A673 (cell line): Measurements from ENCODE around the gene GABBR1. TPM values are rescaled to one million over a fixed set of nuclear protein-coding genes. Genes with fewer than 3 reads are reported as not detected.
A peak's percentile ranks its signal among the peaks of the same experiment; 100 is the strongest.

Source experiments
- BruUV-seq: library from RNA; stranded (reverse); fragments of 400-500 nt; replicated peaks from 2 replicates; lab custom pipeline; 2021; lab: Mats Ljungman, UMichigan
- CTCF ChIA-PET: fragments of 300-600 bp; sonication (Branson Sonifier 250); formaldehyde crosslinking; loops from one replicate; lab custom pipeline; 2022; ENCODE audit warnings: antibody characterized with exemption; lab: Charles Lee
- POLR2A ChIA-PET: fragments of 300-600 bp; sonication (Branson Sonifier 250); formaldehyde crosslinking; loops from one replicate; lab custom pipeline; 2022; ENCODE audit warnings: antibody characterized with exemption; ENCODE audit not compliant: low non-redundant PET; lab: Charles Lee
- DNase-seq: peaks from one replicate; pipeline ENCODE4 v3.0.0-alpha.2; 2015; ENCODE audit warnings: low spot score
- H3K27ac ChIP-seq: fragments of 200-600 bp; sonication (generic); 2 replicates; pipeline ENCODE4 v1.5.1; 2016; ENCODE audit warnings: mixed run types, low read depth, mild to moderate bottlenecking, mixed read lengths, antibody characterized with exemption, low read length; ENCODE audit not compliant: poor library complexity, severe bottlenecking
- H3K27me3 ChIP-seq: fragments of 200-600 bp; sonication (generic); replicated peaks from 2 replicates; pipeline ENCODE4 v1.6.1; 2017; ENCODE audit warnings: mixed run types, low read depth, mild to moderate bottlenecking, mixed read lengths, antibody characterized with exemption, low read length; ENCODE audit not compliant: insufficient read depth, poor library complexity
- H3K36me3 ChIP-seq: fragments of 200-600 bp; sonication (generic); 2 replicates; pipeline ENCODE4 v1.6.1; 2016; ENCODE audit warnings: mixed run types, mild to moderate bottlenecking, mixed read lengths, antibody characterized with exemption, low read length; ENCODE audit not compliant: insufficient read depth, poor library complexity, severe bottlenecking
- H3K4me1 ChIP-seq: fragments of 200-600 bp; sonication (generic); 2 replicates; pipeline ENCODE4 v1.6.1; 2017; ENCODE audit warnings: mixed run types, mild to moderate bottlenecking, mixed read lengths, antibody characterized with exemption, low read length; ENCODE audit not compliant: insufficient read depth, poor library complexity, severe bottlenecking
- H3K4me3 ChIP-seq: fragments of 200-600 bp; sonication (generic); 2 replicates; pipeline ENCODE4 v1.5.1; 2016; ENCODE audit warnings: low read depth, mixed run types, mild to moderate bottlenecking, mixed read lengths, low read length; ENCODE audit not compliant: poor library complexity, severe bottlenecking
- H3K9me3 ChIP-seq: fragments of 200-600 bp; sonication (generic); 2 replicates; pipeline ENCODE4 v1.6.1; 2016; ENCODE audit warnings: mixed run types, low read depth, mild to moderate bottlenecking, mixed read lengths, antibody characterized with exemption, low read length; ENCODE audit not compliant: poor library complexity, severe bottlenecking
- CTCF ChIP-seq: fragments of 300-800, 200-600 bp; sonication (generic); conservative IDR thresholded peaks from 2 replicates; pipeline ENCODE4 v1.5.1; 2017; ENCODE audit warnings: low read depth, mild to moderate bottlenecking, antibody characterized with exemption, low read length, moderate library complexity, mixed read lengths
- EZH2 ChIP-seq: fragments of 200-600 bp; sonication (generic); IDR thresholded peaks from 2 replicates; pipeline ENCODE4 v1.6.1; 2017; ENCODE audit warnings: borderline replicate concordance, low read depth, mild to moderate bottlenecking, mixed read lengths, antibody characterized with exemption, low read length; ENCODE audit not compliant: poor library complexity, severe bottlenecking
- intact Hi-C: fragments of 100-400 bp; cut with micrococcal nuclease; formaldehyde crosslinking; loops from one replicate; pipeline ENCODE4 v1.10.0; 2022; ENCODE audit not compliant: unreplicated experiment
- total RNA-seq: library from RNA; stranded (reverse); gene quantifications from 2 replicates; pipeline ENCODE4 v1.2.3, GENCODE V29; 2021

Gene GABBR1
- total RNA-seq, 1 experiment from 2014 or later, result 81.3 TPM

GRCh38 chr6:29608131-29608530 lies 24.9 kb downstream of the GABBR1 start:
- intact Hi-C loops, result no loop called here
- TSS peak; percentile 12 for BruUV-seq
- CTCF ChIA-PET, result no interaction called here

GRCh38 chr6:29603930-29604329 lies 29.1 kb downstream of the GABBR1 start:
- Histone ChIP-seq H3K27ac (no peak overlapping the region), H3K4me1 (no peaks in the 10 kb centered on the region), H3K9me3 (no peaks in the 10 kb centered on the region), H3K27me3 (no peaks in the 10 kb centered on the region), H3K4me3 (no peak overlapping the region), H3K36me3 (peaks cover 63% of the 10 kb centered on the region)
- intact Hi-C loops, result no loop called here
- ChIA-PET CTCF (no interaction called here), POLR2A (no interaction called here)
- DNase-seq, result no peak
- BruUV-seq, result no TSS peak
- TF ChIP-seq EZH2 (no peak), CTCF (no peak)

More at GRCh38 chr6:29608131-29608530, 24.9 kb downstream of the GABBR1 start:
- Histone ChIP-seq H3K4me1 (no peaks in the 10 kb centered on the region), H3K9me3 (no peaks in the 10 kb centered on the region), H3K36me3 (peaks cover 92% of the 10 kb centered on the region), H3K4me3 (no peak overlapping the region), H3K27me3 (no peaks in the 10 kb centered on the region), H3K27ac (no peak overlapping the region)
- no peak for DNase-seq
- TF ChIP-seq EZH2, result no peak
- TF ChIP-seq CTCF, result no peak
- POLR2A ChIA-PET, result no interaction called here

- Histone ChIP-seq H3K27me3 (no peaks in the 10 kb centered on the region), H3K9me3 (no peaks in the 10 kb centered on the region), H3K36me3 (peaks cover 59% of the 10 kb centered on the region), H3K27ac (no peak overlapping the region), H3K4me3 (no peak overlapping the region), H3K4me1 (no peaks in the 10 kb centered on the region)
- BruUV-seq, result no TSS peak
- ChIA-PET CTCF (no interaction called here), POLR2A (no interaction called here)
- DNase-seq, result no peak
- no peak for TF ChIP-seq EZH2
- no peak for TF ChIP-seq CTCF
- intact Hi-C loops, result no loop called here
Measured at GRCh38 chr6:29603456-29603855, 29.5 kb downstream of the GABBR1 start.
